Osteoblast (primary cell): ENCODE data around the gene SYT9. TPM values are rescaled to one million over a fixed set of nuclear protein-coding genes. Genes with fewer than 3 reads are reported as not detected.

Source experiments
- DNase-seq: peaks from one replicate; pipeline ENCODE4 v3.0.0; 2011; ENCODE audit warnings: low spot score, mixed read lengths; ENCODE audit not compliant: insufficient read length; ENCODE audit errors: missing footprints
- H2AFZ ChIP-seq: 2 replicates; pipeline ENCODE4 v1.6.0; 2011; ENCODE audit warnings: mild to moderate bottlenecking, low read length
- H3K27ac ChIP-seq: 2 replicates; pipeline ENCODE4 v1.5.1; 2011; ENCODE audit warnings: mild to moderate bottlenecking, low read depth, low read length, moderate library complexity
- H3K27me3 ChIP-seq: 2 replicates; pipeline ENCODE4 v1.6.0; 2012; ENCODE audit warnings: mild to moderate bottlenecking, control low read depth, inconsistent platforms, low read length, moderate library complexity; ENCODE audit not compliant: insufficient read depth
- H3K36me3 ChIP-seq: 2 replicates; pipeline ENCODE4 v1.5.1; 2011; ENCODE audit warnings: mild to moderate bottlenecking, low read length, control low read depth, moderate library complexity; ENCODE audit not compliant: insufficient read depth
- H3K4me1 ChIP-seq: 2 replicates; pipeline ENCODE4 v1.5.1; 2011; ENCODE audit warnings: mild to moderate bottlenecking, low read length, control low read depth, moderate library complexity; ENCODE audit not compliant: insufficient read depth
- H3K4me2 ChIP-seq: 2 replicates; pipeline ENCODE4 v1.6.0; 2011; ENCODE audit warnings: mild to moderate bottlenecking, low read length; ENCODE audit not compliant: insufficient read depth
- H3K4me3 ChIP-seq: fragments of 200-600 bp; sonication (generic); 3 replicates; pipeline ENCODE4 v1.5.1; 2012; ENCODE audit warnings: mild to moderate bottlenecking, low read length, inconsistent platforms; ENCODE audit not compliant: insufficient read depth
- H3K79me2 ChIP-seq: 2 replicates; pipeline ENCODE4 v1.6.0; 2012; ENCODE audit warnings: mild to moderate bottlenecking, low read length, control low read depth, inconsistent platforms; ENCODE audit not compliant: insufficient read depth
- H3K9me3 ChIP-seq: 2 replicates; pipeline ENCODE4 v1.5.1; 2011; ENCODE audit warnings: low read depth, low read length, control low read depth
- H4K20me1 ChIP-seq: 2 replicates; pipeline ENCODE4 v1.6.0; 2012; ENCODE audit warnings: mild to moderate bottlenecking, low read length, control low read depth; ENCODE audit not compliant: insufficient read depth
- total RNA-seq: library from RNA; depleted of rRNA; stranded (reverse); fragments of >200 nt; gene quantifications from 2 replicates; pipeline ENCODE4 v1.2.3, GENCODE V29; 2012
- TF ChIP-seq, protein P1 (sequence below): IDR thresholded peaks from 2 replicates; pipeline ENCODE4 v1.5.1; 2011; ENCODE audit warnings: mild to moderate bottlenecking, low read depth, low read length, moderate library complexity; ENCODE audit errors: extremely low read depth

The SYT9 gene
- total RNA-seq, 1 donor, result not detected

GRCh38 chr11:7311903-7312302 lies 60.2 kb downstream of the SYT9 start:
- peaks cover 2% of the 10 kb centered on the region for H3K9me3 ChIP-seq
- DNase-seq, result no peak
- no peak overlapping the region for H2AFZ ChIP-seq
- no peaks in the 10 kb centered on the region for H4K20me1 ChIP-seq
- H3K36me3 ChIP-seq, result no peaks in the 10 kb centered on the region
- no peaks in the 10 kb centered on the region for H3K27me3 ChIP-seq
- no peaks in the 10 kb centered on the region for H3K79me2 ChIP-seq
- TF ChIP-seq, protein P1, sequence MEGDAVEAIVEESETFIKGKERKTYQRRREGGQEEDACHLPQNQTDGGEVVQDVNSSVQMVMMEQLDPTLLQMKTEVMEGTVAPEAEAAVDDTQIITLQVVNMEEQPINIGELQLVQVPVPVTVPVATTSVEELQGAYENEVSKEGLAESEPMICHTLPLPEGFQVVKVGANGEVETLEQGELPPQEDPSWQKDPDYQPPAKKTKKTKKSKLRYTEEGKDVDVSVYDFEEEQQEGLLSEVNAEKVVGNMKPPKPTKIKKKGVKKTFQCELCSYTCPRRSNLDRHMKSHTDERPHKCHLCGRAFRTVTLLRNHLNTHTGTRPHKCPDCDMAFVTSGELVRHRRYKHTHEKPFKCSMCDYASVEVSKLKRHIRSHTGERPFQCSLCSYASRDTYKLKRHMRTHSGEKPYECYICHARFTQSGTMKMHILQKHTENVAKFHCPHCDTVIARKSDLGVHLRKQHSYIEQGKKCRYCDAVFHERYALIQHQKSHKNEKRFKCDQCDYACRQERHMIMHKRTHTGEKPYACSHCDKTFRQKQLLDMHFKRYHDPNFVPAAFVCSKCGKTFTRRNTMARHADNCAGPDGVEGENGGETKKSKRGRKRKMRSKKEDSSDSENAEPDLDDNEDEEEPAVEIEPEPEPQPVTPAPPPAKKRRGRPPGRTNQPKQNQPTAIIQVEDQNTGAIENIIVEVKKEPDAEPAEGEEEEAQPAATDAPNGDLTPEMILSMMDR, result no peak
- no peaks in the 10 kb centered on the region for H3K4me1 ChIP-seq
- H3K4me2 ChIP-seq, result no peak overlapping the region
- H3K27ac ChIP-seq, result no peak overlapping the region
- no peak overlapping the region for H3K4me3 ChIP-seq

- Histone ChIP-seq H3K4me2 (no peak overlapping the region), H3K27me3 (no peaks in the 10 kb centered on the region), H3K79me2 (no peaks in the 10 kb centered on the region), H2AFZ (no peak overlapping the region), H3K27ac (no peak overlapping the region), H4K20me1 (no peaks in the 10 kb centered on the region), H3K4me1 (no peaks in the 10 kb centered on the region), H3K4me3 (no peak overlapping the region), H3K36me3 (no peaks in the 10 kb centered on the region), H3K9me3 (no peaks in the 10 kb centered on the region)
- no peak for DNase-seq
- TF ChIP-seq, protein P1, result no peak
These were observed 63.3 kb downstream of the SYT9 start for GRCh38 chr11:7314811-7315604.

GRCh38 chr11:7319501-7319900 lies 67.8 kb downstream of the SYT9 start:
- no peak for DNase-seq
- H3K4me3 ChIP-seq, result no peak overlapping the region
- no peaks in the 10 kb centered on the region for H4K20me1 ChIP-seq
- no peaks in the 10 kb centered on the region for H3K79me2 ChIP-seq
- no peak overlapping the region for H3K4me2 ChIP-seq
- H3K27me3 ChIP-seq, result no peaks in the 10 kb centered on the region
- no peak overlapping the region for H3K27ac ChIP-seq
- no peaks in the 10 kb centered on the region for H3K9me3 ChIP-seq
- no peaks in the 10 kb centered on the region for H3K4me1 ChIP-seq
- H2AFZ ChIP-seq, result no peak overlapping the region
- H3K36me3 ChIP-seq, result no peaks in the 10 kb centered on the region
- TF ChIP-seq, protein P1, result no peak

- no peak overlapping the region for H3K4me2 ChIP-seq
- TF ChIP-seq, protein P1, result no peak
- H3K4me1 ChIP-seq, result no peaks in the 10 kb centered on the region
- H3K79me2 ChIP-seq, result no peaks in the 10 kb centered on the region
- H3K4me3 ChIP-seq, result no peak overlapping the region
- H3K36me3 ChIP-seq, result no peaks in the 10 kb centered on the region
- no peaks in the 10 kb centered on the region for H3K9me3 ChIP-seq
- H3K27ac ChIP-seq, result no peak overlapping the region
- H4K20me1 ChIP-seq, result no peaks in the 10 kb centered on the region
- H3K27me3 ChIP-seq, result no peaks in the 10 kb centered on the region
- H2AFZ ChIP-seq, result no peak overlapping the region
- no peak for DNase-seq
These were observed 68.6 kb downstream of the SYT9 start for GRCh38 chr11:7320306-7320705.
